Endodermal cell (in vitro differentiated cells): Measurements from ENCODE around the gene ZNF587. TPM values are rescaled to one million over a fixed set of nuclear protein-coding genes. Genes with fewer than 3 reads are reported as not detected.
A peak's percentile ranks its signal among the peaks of the same experiment; 100 is the strongest.

ENCODE experiments used
- DNase-seq: peaks from one replicate; pipeline ENCODE4 v3.0.0-alpha.2; 2017
- H3K27ac ChIP-seq: 2 replicates; pipeline ENCODE4 v1.5.1; 2013; ENCODE audit warnings: mild to moderate bottlenecking, low read depth, low read length, moderate library complexity
- H3K27me3 ChIP-seq: 2 replicates; pipeline ENCODE4 v1.6.1; 2013; ENCODE audit warnings: mild to moderate bottlenecking, low read length, moderate library complexity; ENCODE audit not compliant: insufficient read depth, control insufficient read depth, poor library complexity, severe bottlenecking
- H3K36me3 ChIP-seq: 2 replicates; pipeline ENCODE4 v1.7.0; 2013; ENCODE audit warnings: mild to moderate bottlenecking, low read length, moderate library complexity; ENCODE audit not compliant: control insufficient read depth, insufficient read depth
- H3K4me1 ChIP-seq: one replicate; pipeline ENCODE4 v1.7.0; 2013; ENCODE audit warnings: low read length; ENCODE audit not compliant: control insufficient read depth, insufficient read depth
- H3K4me3 ChIP-seq: 2 replicates; pipeline ENCODE4 v1.5.1; 2013; ENCODE audit warnings: mild to moderate bottlenecking, low read length, moderate library complexity
- H3K9ac ChIP-seq: 2 replicates; pipeline ENCODE4 v1.6.1; 2013; ENCODE audit warnings: mild to moderate bottlenecking, low read length, moderate library complexity; ENCODE audit not compliant: poor library complexity, severe bottlenecking; ENCODE audit errors: extremely low read depth
- H3K9me3 ChIP-seq: 2 replicates; pipeline ENCODE4 v1.6.1; 2013; ENCODE audit warnings: mild to moderate bottlenecking, low read length, moderate library complexity; ENCODE audit not compliant: control insufficient read depth
- H3K27ac Mint-ChIP-seq: 2 replicates; pipeline ENCODE4 v1.8.0; 2020; ENCODE audit warnings: mixed read lengths
- H3K27me3 Mint-ChIP-seq: 2 replicates; pipeline ENCODE4 v1.8.0; 2021; ENCODE audit warnings: mild to moderate bottlenecking, mixed read lengths; ENCODE audit not compliant: insufficient read depth
- H3K36me3 Mint-ChIP-seq: 2 replicates; pipeline ENCODE4 v1.8.0; 2020; ENCODE audit warnings: low read depth, mixed read lengths
- H3K4me1 Mint-ChIP-seq: 2 replicates; pipeline ENCODE4 v1.8.0; 2020; ENCODE audit warnings: mixed read lengths
- H3K4me3 Mint-ChIP-seq: 2 replicates; pipeline ENCODE4 v1.8.0; 2020; ENCODE audit warnings: mild to moderate bottlenecking, moderate library complexity, mixed read lengths
- H3K9me3 Mint-ChIP-seq: 2 replicates; pipeline ENCODE4 v1.8.0; 2020; ENCODE audit warnings: mild to moderate bottlenecking, mixed read lengths
- WGBS, 2 experiments: methylation state at CpG; one replicate each; pipeline versions ENCODE4 v1.1.5 to v1.1.7; 2013; ENCODE audit warnings: missing lambda C conversion rate in 2 of 2, mixed read lengths in 1 of 2; ENCODE audit not compliant: insufficient coverage in 1 of 2, insufficient read length in 1 of 2; 5-methylcytosine and 5-hydroxymethylcytosine counted together
- total RNA-seq, 2 donors: library from RNA; stranded (reverse); fragmentation: NEBNext Ultra II Directional in 1 of 2; extraction: Animal tissue kit (Norgen Biotek cat#: 25700) in 1 of 2; gene quantifications; 2 replicates in 1 of 2; 3 replicates in 1 of 2; pipeline ENCODE4 v1.2.1, GENCODE V29; 2021
- TF ChIP-seq, protein P1 (sequence below): fragments of 200-600 bp; sonication (generic); conservative IDR thresholded peaks from 2 replicates; pipeline ENCODE4 v1.5.0; 2021; ENCODE audit warnings: antibody characterized with exemption, mild to moderate bottlenecking

The ZNF587 gene
- total RNA-seq, 2 donors from 2014 or later: 64.1 to 98.1 TPM

DNA sequence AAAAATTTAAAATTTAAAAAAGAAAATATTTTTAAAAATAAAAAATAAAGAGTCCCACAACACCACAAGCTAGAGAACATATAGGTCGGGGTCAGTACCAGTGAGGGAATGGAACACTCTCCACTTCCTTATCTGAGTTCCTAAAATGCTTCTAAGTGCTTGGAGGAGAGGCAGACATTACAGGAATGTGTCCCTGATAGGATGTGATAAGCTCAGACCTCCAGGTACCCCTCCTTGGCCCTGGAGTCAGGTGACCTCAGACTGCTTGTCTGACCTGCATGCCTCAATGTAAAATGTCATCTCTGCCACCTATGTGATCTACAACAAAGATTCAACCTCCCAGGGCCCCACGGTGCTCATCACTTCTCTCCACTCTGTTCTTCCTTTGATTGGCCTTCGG, 36.4 kb downstream of the ZNF587 start:
- no peak overlapping the region for H3K27ac ChIP-seq
- Mint-ChIP-seq H3K9me3 (peaks cover 56% of the 10 kb centered on the region), H3K27me3 (no peaks in the 10 kb centered on the region), H3K27ac (peak overlapping the region; percentile 29), H3K36me3 (peaks cover 55% of the 10 kb centered on the region), H3K4me1 (peaks cover 8% of the 10 kb centered on the region), H3K4me3 (peak overlapping the region; percentile 95)
- H3K36me3 ChIP-seq: peaks cover 40% of the 10 kb centered on the region
- H3K9ac ChIP-seq: peak overlapping the region; percentile 100
- no peaks in the 10 kb centered on the region for H3K27me3 ChIP-seq
- 72 to 82% methylated on average over 2 to 3 of the region's 3 CpGs for WGBS, 2 experiments
- peak overlapping the region; percentile 98 for H3K4me3 ChIP-seq
- TF ChIP-seq, protein P1, sequence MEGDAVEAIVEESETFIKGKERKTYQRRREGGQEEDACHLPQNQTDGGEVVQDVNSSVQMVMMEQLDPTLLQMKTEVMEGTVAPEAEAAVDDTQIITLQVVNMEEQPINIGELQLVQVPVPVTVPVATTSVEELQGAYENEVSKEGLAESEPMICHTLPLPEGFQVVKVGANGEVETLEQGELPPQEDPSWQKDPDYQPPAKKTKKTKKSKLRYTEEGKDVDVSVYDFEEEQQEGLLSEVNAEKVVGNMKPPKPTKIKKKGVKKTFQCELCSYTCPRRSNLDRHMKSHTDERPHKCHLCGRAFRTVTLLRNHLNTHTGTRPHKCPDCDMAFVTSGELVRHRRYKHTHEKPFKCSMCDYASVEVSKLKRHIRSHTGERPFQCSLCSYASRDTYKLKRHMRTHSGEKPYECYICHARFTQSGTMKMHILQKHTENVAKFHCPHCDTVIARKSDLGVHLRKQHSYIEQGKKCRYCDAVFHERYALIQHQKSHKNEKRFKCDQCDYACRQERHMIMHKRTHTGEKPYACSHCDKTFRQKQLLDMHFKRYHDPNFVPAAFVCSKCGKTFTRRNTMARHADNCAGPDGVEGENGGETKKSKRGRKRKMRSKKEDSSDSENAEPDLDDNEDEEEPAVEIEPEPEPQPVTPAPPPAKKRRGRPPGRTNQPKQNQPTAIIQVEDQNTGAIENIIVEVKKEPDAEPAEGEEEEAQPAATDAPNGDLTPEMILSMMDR: no peak
- H3K4me1 ChIP-seq: peaks cover 4% of the 10 kb centered on the region
- peaks cover 23% of the 10 kb centered on the region for H3K9me3 ChIP-seq
- DNase-seq: no peak

DNA sequence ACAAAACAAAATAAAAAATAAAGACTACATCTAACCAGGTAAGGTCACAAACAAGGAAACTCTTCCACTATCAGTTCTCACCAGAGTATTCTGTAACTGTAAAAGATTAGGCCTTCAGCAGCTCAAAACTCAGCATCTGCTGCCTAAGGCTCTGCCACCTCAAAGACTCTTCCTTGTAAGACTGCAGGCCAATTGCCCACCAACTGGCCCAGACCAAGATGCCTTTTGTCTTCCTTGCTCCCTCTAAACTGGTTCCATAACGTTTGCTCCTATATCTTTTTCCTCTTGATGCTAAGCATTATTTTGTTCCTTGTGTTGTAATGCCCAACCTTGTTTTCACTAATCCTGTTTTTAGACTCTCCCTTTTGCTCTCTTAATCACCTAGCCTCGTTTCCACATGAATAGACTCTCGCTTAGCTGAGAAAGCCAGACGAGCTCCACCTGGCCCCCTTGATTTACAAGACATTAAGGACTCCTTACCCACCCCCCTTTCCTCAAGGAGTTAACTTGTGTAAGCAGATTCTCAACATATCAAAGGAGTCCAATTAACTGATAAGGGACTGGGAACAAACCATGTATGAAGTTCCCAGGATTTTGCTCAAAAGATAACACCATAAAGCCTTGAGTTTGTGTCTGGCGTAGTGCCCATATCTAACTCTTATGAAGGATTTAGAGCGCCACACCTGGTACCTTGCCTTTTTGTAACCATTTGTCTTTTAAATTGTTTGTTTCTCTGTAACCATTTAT, 37.7 kb downstream of the ZNF587 start:
- H3K27ac ChIP-seq: peak overlapping the region; percentile 88
- H3K4me3 ChIP-seq: peak overlapping the region; percentile 98
- peaks cover 23% of the 10 kb centered on the region for H3K9me3 ChIP-seq
- 2% methylated on average over 6 of the region's 6 CpGs for WGBS, 2 experiments
- H3K9ac ChIP-seq: peak overlapping the region; percentile 100
- H3K4me1 ChIP-seq: peaks cover 4% of the 10 kb centered on the region
- peak; percentile 77 for DNase-seq
- peaks cover 8% of the 10 kb centered on the region for H3K4me1 Mint-ChIP-seq
- TF ChIP-seq, protein P1: no peak
- H3K27me3 Mint-ChIP-seq: no peaks in the 10 kb centered on the region
- H3K27me3 ChIP-seq: no peaks in the 10 kb centered on the region
- H3K9me3 Mint-ChIP-seq: peaks cover 57% of the 10 kb centered on the region
- peaks cover 57% of the 10 kb centered on the region for H3K36me3 Mint-ChIP-seq
- H3K36me3 ChIP-seq: peaks cover 40% of the 10 kb centered on the region
- H3K27ac Mint-ChIP-seq: peak overlapping the region; percentile 92
- peak overlapping the region; percentile 95 for H3K4me3 Mint-ChIP-seq

DNA sequence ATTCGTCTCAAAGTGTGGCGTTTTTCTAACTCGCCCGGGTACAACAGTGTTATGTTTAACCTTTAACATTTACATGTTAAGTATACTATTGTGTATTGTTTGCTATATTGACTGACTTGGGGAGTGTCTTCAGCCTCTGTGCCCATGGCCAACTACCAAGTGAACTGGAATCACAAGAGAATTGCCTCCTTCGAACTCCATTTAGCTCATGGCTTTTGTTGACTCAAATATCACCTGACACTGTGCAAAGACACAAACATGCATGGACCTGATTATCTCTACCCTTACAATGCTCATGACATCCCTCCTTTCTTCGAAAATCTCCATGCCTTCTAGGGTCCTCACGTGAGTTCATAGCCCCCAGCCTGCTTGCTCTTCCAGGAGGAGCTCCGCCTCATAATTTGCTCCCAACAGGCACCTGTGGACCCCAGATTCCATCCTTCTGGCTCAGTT, 38.5 kb downstream of the ZNF587 start:
- peak overlapping the region; percentile 100 for H3K9ac ChIP-seq

More for the DNA sequence above, 38.5 kb downstream of the ZNF587 start:
- Mint-ChIP-seq H3K27me3 (no peaks in the 10 kb centered on the region), H3K27ac (peak overlapping the region; percentile 92), H3K4me3 (peak overlapping the region; percentile 95), H3K9me3 (peaks cover 52% of the 10 kb centered on the region), H3K36me3 (peaks cover 49% of the 10 kb centered on the region), H3K4me1 (peaks cover 8% of the 10 kb centered on the region)
- Histone ChIP-seq H3K9me3 (peaks cover 23% of the 10 kb centered on the region), H3K36me3 (peaks cover 33% of the 10 kb centered on the region), H3K27ac (peak overlapping the region; percentile 88), H3K4me1 (peaks cover 4% of the 10 kb centered on the region), H3K27me3 (no peaks in the 10 kb centered on the region), H3K4me3 (peak overlapping the region; percentile 98)
- 0% methylated on average over 4 to 7 of the region's 8 CpGs for WGBS, 2 experiments
- TF ChIP-seq, protein P1: no peak
- no peak for DNase-seq
